MM.1S (cell line): Measurements from ENCODE around the gene ARSA.

Source experiments
- DNase-seq: peaks from one replicate; pipeline ENCODE4 v3.0.0-alpha.2; 2015
- H2AFZ ChIP-seq: fragments of 300-600 bp; sonication (generic); 2 replicates; pipeline ENCODE4 v1.6.0; 2016; ENCODE audit warnings: antibody characterized with exemption, low read length
- H3F3A ChIP-seq: fragments of 300-600 bp; sonication (generic); 2 replicates; pipeline ENCODE4 v1.6.1; 2016; ENCODE audit warnings: mild to moderate bottlenecking, antibody characterized with exemption, low read length, moderate library complexity, mixed read lengths; ENCODE audit not compliant: insufficient read depth
- H3K27ac ChIP-seq: fragments of 300-600 bp; sonication (generic); 2 replicates; pipeline ENCODE4 v1.5.1; 2016; ENCODE audit warnings: mild to moderate bottlenecking, low read length
- H3K27me3 ChIP-seq: fragments of 300-600 bp; sonication (generic); replicated peaks from 2 replicates; pipeline ENCODE4 v1.6.0; 2016; ENCODE audit warnings: low read length; ENCODE audit not compliant: insufficient read depth
- H3K36me3 ChIP-seq: fragments of 300-600 bp; sonication (generic); replicated peaks from 2 replicates; pipeline ENCODE4 v1.6.1; 2016; ENCODE audit warnings: mild to moderate bottlenecking, low read length, mixed read lengths; ENCODE audit not compliant: insufficient read depth
- H3K4me1 ChIP-seq: fragments of 300-600 bp; sonication (generic); 2 replicates; pipeline ENCODE4 v1.6.1; 2016; ENCODE audit warnings: low read length, mixed read lengths
- H3K4me2 ChIP-seq: fragments of 300-600 bp; sonication (generic); 2 replicates; pipeline ENCODE4 v1.6.0; 2016; ENCODE audit warnings: low read depth, low read length
- H3K4me3 ChIP-seq: fragments of 300-600 bp; sonication (generic); 2 replicates; pipeline ENCODE4 v1.5.1; 2016; ENCODE audit warnings: low read length, mixed read lengths
- H3K79me2 ChIP-seq: fragments of 300-600 bp; sonication (generic); 2 replicates; pipeline ENCODE4 v1.6.1; 2016; ENCODE audit warnings: mixed run types, low read length, mixed read lengths
- H3K9ac ChIP-seq: fragments of 300-600 bp; sonication (generic); 2 replicates; pipeline ENCODE4 v1.6.1; 2016; ENCODE audit warnings: low read length, mixed read lengths
- H3K9me2 ChIP-seq: fragments of 300-600 bp; sonication (generic); replicated peaks from 2 replicates; pipeline ENCODE4 v1.6.1; 2016; ENCODE audit warnings: mild to moderate bottlenecking, low read length, mixed read lengths; ENCODE audit not compliant: insufficient read depth
- H3K9me3 ChIP-seq: fragments of 300-600 bp; sonication (generic); replicated peaks from 2 replicates; pipeline ENCODE4 v1.6.1; 2016; ENCODE audit warnings: mild to moderate bottlenecking, low read length, mixed read lengths; ENCODE audit not compliant: insufficient read depth
- H4K20me1 ChIP-seq: fragments of 300-600 bp; sonication (generic); 2 replicates; pipeline ENCODE4 v1.6.1; 2016; ENCODE audit warnings: mild to moderate bottlenecking, low read length, moderate library complexity, mixed read lengths; ENCODE audit not compliant: insufficient read depth
- EZH2 ChIP-seq: fragments of 300-600 bp; sonication (generic); optimal IDR thresholded peaks from 2 replicates; pipeline ENCODE3; 2017; ENCODE audit warnings: low read depth, mild to moderate bottlenecking, antibody characterized with exemption, low read length, mixed read lengths
- EZH2phosphoT487 ChIP-seq: fragments of 300-600 bp; sonication (generic); IDR thresholded peaks from 2 replicates; pipeline ENCODE4 v1.6.1; 2018; ENCODE audit warnings: antibody characterized with exemption, low read length
- TF ChIP-seq, protein P1 (sequence below): fragments of 300-600 bp; sonication (generic); IDR thresholded peaks from 2 replicates; pipeline ENCODE4 v1.5.1; 2016; ENCODE audit warnings: antibody characterized with exemption, low read length, mixed read lengths

ARSA gene

DNA sequence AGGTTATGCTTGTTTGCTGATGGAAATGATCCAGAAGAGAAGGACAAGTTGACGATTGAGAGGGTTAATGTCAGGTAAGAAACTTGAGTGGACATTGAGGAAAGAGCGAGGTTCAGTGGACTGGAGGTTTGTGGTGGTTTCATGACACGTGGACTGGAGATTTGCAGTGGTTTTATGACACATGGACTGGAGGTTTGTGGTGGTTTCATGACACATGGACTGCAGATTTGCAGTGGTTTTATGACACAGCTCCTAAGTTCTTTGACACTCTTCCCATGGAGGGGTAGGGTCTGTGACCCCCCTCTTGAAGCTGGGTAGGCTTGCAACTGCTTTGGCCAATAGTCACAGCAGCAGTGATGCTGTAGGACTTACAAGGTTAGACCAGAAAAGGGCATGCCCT, 32.8 kb downstream of the ARSA start:
- Histone ChIP-seq H3K4me2 (no peak overlapping the region), H3K27me3 (peaks cover 59% of the 10 kb centered on the region), H2AFZ (no peak overlapping the region), H3F3A (no peaks in the 10 kb centered on the region), H3K9me2 (no peaks in the 10 kb centered on the region), H3K4me1 (no peaks in the 10 kb centered on the region), H3K36me3 (no peaks in the 10 kb centered on the region), H3K4me3 (no peak overlapping the region), H3K79me2 (no peaks in the 10 kb centered on the region), H4K20me1 (no peaks in the 10 kb centered on the region), H3K27ac (no peak overlapping the region), H3K9ac (no peak overlapping the region), H3K9me3 (no peaks in the 10 kb centered on the region)
- TF ChIP-seq, protein P1, sequence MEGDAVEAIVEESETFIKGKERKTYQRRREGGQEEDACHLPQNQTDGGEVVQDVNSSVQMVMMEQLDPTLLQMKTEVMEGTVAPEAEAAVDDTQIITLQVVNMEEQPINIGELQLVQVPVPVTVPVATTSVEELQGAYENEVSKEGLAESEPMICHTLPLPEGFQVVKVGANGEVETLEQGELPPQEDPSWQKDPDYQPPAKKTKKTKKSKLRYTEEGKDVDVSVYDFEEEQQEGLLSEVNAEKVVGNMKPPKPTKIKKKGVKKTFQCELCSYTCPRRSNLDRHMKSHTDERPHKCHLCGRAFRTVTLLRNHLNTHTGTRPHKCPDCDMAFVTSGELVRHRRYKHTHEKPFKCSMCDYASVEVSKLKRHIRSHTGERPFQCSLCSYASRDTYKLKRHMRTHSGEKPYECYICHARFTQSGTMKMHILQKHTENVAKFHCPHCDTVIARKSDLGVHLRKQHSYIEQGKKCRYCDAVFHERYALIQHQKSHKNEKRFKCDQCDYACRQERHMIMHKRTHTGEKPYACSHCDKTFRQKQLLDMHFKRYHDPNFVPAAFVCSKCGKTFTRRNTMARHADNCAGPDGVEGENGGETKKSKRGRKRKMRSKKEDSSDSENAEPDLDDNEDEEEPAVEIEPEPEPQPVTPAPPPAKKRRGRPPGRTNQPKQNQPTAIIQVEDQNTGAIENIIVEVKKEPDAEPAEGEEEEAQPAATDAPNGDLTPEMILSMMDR = no peak
- TF ChIP-seq EZH2 = no peak
- no peak for DNase-seq

- H2AFZ ChIP-seq = no peak overlapping the region
- H3K9ac ChIP-seq = no peak overlapping the region
- H3K79me2 ChIP-seq = peaks cover 8% of the 10 kb centered on the region; the same call in 1 of the 2 replicates
- H3K27me3 ChIP-seq = peaks cover 26% of the 10 kb centered on the region
- H4K20me1 ChIP-seq = no peaks in the 10 kb centered on the region
- H3K4me2 ChIP-seq = no peak overlapping the region
- H3F3A ChIP-seq = no peaks in the 10 kb centered on the region
- TF ChIP-seq EZH2 (no peak), EZH2phosphoT487 (no peak)
- TF ChIP-seq, protein P1 = no peak
- H3K4me1 ChIP-seq = peaks cover 4% of the 10 kb centered on the region; the same call in 1 of the 2 replicates
- H3K9me2 ChIP-seq = no peaks in the 10 kb centered on the region
- H3K36me3 ChIP-seq = no peaks in the 10 kb centered on the region
- DNase-seq = no peak
- no peaks in the 10 kb centered on the region for H3K9me3 ChIP-seq
- no peak overlapping the region for H3K27ac ChIP-seq
- no peak overlapping the region for H3K4me3 ChIP-seq
Measured at GRCh38 chr22:50587407-50587806, 40.5 kb downstream of the ARSA start.

- Histone ChIP-seq H3K4me2 (no peak overlapping the region), H3F3A (no peaks in the 10 kb centered on the region), H3K27ac (no peak overlapping the region), H3K9me3 (no peaks in the 10 kb centered on the region), H4K20me1 (no peaks in the 10 kb centered on the region), H3K4me3 (no peak overlapping the region), H3K4me1 (peaks cover 8% of the 10 kb centered on the region; the same call in 1 of the 2 replicates), H3K9me2 (no peaks in the 10 kb centered on the region), H3K9ac (no peak overlapping the region), H2AFZ (no peak overlapping the region), H3K27me3 (peaks cover 25% of the 10 kb centered on the region), H3K36me3 (no peaks in the 10 kb centered on the region), H3K79me2 (peaks cover 15% of the 10 kb centered on the region)
- DNase-seq = no peak
- no peak for TF ChIP-seq EZH2phosphoT487
- TF ChIP-seq, protein P1 = no peak
- TF ChIP-seq EZH2 = no peak
Measured at GRCh38 chr22:50586416-50586815, 41.5 kb downstream of the ARSA start.
